HL-60 (cell line): ENCODE results near the gene ANKS1B.

Source experiments
- CTCF ChIP-seq: IDR thresholded peaks from one replicate; pipeline ENCODE4 v1.5.1; 2011; ENCODE audit warnings: low read length, control low read depth, inconsistent platforms; ENCODE audit not compliant: insufficient read depth
- POLR2AphosphoS5 ChIP-seq: IDR thresholded peaks from 2 replicates; pipeline ENCODE4 v1.6.1; 2012; ENCODE audit warnings: low read depth

- TF ChIP-seq CTCF = no peak
- no peak for TF ChIP-seq POLR2AphosphoS5
These were observed 123.0 kb downstream of the ANKS1B start for GRCh38 chr12:99861731-99862130.
